H1 (cell line): ENCODE data around the gene CLMP.
A peak's percentile ranks its signal among the peaks of the same experiment; 100 is the strongest.

ENCODE experiments used
- CHD2 ChIP-seq: IDR thresholded peaks from 2 replicates; pipeline ENCODE4 v1.6.1; 2012; ENCODE audit warnings: low read length, improper control_type of control experiment
- POLR2AphosphoS5 ChIP-seq: IDR thresholded peaks from 2 replicates; pipeline ENCODE4 v1.6.1; 2011; ENCODE audit warnings: low read depth, low read length
- TEAD4 ChIP-seq: IDR thresholded peaks from 2 replicates; pipeline ENCODE4 v1.6.1; 2012; ENCODE audit warnings: low read depth, low read length, inconsistent platforms, mixed read lengths
- TF ChIP-seq, protein P1 (sequence below), 3 experiments: IDR thresholded peaks; 1 replicate in 2 of 3; 2 replicates in 1 of 3; pipeline versions ENCODE4 v1.5.1 to v1.6.1; 2011; ENCODE audit warnings: low read length in 3 of 3, mild to moderate bottlenecking in 3 of 3, inconsistent platforms in 2 of 3, low read depth in 1 of 3, moderate library complexity in 1 of 3; ENCODE audit not compliant: insufficient read depth in 1 of 3; ENCODE audit errors: control extremely low read depth in 1 of 3
- TF ChIP-seq, protein P2 (sequence below): fragments of 300-600 bp; sonication (generic); IDR thresholded peaks from 2 replicates; pipeline ENCODE4 v1.7.1; 2012; ENCODE audit warnings: low read length, moderate library complexity, mild to moderate bottlenecking, inconsistent platforms; ENCODE audit not compliant: insufficient replicate concordance

DNA sequence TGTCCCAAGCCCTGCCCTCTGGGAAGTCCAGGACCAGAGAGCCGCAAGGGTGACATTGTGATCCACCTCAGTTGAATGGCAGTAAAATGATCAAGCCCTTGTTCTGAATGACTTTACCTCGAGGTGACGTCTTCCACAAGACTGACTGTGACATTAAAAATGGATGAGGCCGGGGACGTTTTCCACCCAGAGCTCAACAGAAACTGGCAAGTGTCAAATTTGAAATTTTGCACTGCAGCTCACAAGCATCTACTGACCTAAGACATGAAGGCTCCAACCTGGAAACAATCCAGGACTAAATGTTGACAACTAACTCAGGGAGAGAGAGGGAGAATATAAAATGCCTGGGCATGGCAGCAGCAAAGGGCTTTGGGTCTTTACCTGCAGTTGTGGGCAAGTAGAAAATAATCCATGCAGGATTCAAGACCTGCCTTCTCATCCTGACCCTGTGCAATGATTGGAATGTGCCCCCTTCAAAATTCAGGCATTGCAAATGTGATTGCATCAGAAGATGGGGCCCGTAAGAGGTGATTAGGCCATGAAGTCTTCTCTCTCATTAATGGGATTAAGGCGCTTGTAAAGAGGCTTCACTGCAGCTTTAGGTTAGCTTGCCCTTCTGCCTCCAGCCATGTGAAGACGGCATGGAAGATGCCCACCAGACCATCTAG is 33.6 kb upstream of the CLMP start:
- TF ChIP-seq, protein P1, sequence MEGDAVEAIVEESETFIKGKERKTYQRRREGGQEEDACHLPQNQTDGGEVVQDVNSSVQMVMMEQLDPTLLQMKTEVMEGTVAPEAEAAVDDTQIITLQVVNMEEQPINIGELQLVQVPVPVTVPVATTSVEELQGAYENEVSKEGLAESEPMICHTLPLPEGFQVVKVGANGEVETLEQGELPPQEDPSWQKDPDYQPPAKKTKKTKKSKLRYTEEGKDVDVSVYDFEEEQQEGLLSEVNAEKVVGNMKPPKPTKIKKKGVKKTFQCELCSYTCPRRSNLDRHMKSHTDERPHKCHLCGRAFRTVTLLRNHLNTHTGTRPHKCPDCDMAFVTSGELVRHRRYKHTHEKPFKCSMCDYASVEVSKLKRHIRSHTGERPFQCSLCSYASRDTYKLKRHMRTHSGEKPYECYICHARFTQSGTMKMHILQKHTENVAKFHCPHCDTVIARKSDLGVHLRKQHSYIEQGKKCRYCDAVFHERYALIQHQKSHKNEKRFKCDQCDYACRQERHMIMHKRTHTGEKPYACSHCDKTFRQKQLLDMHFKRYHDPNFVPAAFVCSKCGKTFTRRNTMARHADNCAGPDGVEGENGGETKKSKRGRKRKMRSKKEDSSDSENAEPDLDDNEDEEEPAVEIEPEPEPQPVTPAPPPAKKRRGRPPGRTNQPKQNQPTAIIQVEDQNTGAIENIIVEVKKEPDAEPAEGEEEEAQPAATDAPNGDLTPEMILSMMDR (IDR thresholded peaks at IDR 0.05; ENCODE audit: control extremely low read depth in 1 of 3, insufficient read depth in 1 of 3, low read depth in 1 of 3, low read length in 3 of 3) = no peak
- TF ChIP-seq POLR2AphosphoS5 = no peak
- TF ChIP-seq TEAD4 = 0 out of 2 replicates have a peak, but pooled peaks have one; percentile 19
- TF ChIP-seq, protein P2, sequence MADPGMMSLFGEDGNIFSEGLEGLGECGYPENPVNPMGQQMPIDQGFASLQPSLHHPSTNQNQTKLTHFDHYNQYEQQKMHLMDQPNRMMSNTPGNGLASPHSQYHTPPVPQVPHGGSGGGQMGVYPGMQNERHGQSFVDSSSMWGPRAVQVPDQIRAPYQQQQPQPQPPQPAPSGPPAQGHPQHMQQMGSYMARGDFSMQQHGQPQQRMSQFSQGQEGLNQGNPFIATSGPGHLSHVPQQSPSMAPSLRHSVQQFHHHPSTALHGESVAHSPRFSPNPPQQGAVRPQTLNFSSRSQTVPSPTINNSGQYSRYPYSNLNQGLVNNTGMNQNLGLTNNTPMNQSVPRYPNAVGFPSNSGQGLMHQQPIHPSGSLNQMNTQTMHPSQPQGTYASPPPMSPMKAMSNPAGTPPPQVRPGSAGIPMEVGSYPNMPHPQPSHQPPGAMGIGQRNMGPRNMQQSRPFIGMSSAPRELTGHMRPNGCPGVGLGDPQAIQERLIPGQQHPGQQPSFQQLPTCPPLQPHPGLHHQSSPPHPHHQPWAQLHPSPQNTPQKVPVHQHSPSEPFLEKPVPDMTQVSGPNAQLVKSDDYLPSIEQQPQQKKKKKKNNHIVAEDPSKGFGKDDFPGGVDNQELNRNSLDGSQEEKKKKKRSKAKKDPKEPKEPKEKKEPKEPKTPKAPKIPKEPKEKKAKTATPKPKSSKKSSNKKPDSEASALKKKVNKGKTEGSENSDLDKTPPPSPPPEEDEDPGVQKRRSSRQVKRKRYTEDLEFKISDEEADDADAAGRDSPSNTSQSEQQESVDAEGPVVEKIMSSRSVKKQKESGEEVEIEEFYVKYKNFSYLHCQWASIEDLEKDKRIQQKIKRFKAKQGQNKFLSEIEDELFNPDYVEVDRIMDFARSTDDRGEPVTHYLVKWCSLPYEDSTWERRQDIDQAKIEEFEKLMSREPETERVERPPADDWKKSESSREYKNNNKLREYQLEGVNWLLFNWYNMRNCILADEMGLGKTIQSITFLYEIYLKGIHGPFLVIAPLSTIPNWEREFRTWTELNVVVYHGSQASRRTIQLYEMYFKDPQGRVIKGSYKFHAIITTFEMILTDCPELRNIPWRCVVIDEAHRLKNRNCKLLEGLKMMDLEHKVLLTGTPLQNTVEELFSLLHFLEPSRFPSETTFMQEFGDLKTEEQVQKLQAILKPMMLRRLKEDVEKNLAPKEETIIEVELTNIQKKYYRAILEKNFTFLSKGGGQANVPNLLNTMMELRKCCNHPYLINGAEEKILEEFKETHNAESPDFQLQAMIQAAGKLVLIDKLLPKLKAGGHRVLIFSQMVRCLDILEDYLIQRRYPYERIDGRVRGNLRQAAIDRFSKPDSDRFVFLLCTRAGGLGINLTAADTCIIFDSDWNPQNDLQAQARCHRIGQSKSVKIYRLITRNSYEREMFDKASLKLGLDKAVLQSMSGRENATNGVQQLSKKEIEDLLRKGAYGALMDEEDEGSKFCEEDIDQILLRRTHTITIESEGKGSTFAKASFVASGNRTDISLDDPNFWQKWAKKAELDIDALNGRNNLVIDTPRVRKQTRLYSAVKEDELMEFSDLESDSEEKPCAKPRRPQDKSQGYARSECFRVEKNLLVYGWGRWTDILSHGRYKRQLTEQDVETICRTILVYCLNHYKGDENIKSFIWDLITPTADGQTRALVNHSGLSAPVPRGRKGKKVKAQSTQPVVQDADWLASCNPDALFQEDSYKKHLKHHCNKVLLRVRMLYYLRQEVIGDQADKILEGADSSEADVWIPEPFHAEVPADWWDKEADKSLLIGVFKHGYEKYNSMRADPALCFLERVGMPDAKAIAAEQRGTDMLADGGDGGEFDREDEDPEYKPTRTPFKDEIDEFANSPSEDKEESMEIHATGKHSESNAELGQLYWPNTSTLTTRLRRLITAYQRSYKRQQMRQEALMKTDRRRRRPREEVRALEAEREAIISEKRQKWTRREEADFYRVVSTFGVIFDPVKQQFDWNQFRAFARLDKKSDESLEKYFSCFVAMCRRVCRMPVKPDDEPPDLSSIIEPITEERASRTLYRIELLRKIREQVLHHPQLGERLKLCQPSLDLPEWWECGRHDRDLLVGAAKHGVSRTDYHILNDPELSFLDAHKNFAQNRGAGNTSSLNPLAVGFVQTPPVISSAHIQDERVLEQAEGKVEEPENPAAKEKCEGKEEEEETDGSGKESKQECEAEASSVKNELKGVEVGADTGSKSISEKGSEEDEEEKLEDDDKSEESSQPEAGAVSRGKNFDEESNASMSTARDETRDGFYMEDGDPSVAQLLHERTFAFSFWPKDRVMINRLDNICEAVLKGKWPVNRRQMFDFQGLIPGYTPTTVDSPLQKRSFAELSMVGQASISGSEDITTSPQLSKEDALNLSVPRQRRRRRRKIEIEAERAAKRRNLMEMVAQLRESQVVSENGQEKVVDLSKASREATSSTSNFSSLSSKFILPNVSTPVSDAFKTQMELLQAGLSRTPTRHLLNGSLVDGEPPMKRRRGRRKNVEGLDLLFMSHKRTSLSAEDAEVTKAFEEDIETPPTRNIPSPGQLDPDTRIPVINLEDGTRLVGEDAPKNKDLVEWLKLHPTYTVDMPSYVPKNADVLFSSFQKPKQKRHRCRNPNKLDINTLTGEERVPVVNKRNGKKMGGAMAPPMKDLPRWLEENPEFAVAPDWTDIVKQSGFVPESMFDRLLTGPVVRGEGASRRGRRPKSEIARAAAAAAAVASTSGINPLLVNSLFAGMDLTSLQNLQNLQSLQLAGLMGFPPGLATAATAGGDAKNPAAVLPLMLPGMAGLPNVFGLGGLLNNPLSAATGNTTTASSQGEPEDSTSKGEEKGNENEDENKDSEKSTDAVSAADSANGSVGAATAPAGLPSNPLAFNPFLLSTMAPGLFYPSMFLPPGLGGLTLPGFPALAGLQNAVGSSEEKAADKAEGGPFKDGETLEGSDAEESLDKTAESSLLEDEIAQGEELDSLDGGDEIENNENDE = no peak
- no peak for TF ChIP-seq CHD2
